HepG2 (cell line): ENCODE measurements around the gene LASP1. TPM values are rescaled to one million over a fixed set of nuclear protein-coding genes. Genes with fewer than 3 reads are reported as not detected.

Experiments
- AHR ChIP-seq: IDR thresholded peaks from 2 replicates; pipeline ENCODE4 v1.6.1; 2018; ENCODE audit warnings: missing genetic modification reagents, missing compliant biosample characterization
- ATM ChIP-seq: fragments of 450-650 bp; IDR thresholded peaks from 2 replicates; pipeline ENCODE4 v1.7.1; 2017; ENCODE audit warnings: mild to moderate bottlenecking, borderline replicate concordance
- BRCA1 ChIP-seq: sonication (generic); formaldehyde crosslinking; IDR thresholded peaks from 2 replicates; pipeline ENCODE4 v1.4.0; 2020; ENCODE audit warnings: missing genetic modification reagents
- EED ChIP-seq: sonication (generic); formaldehyde crosslinking; IDR thresholded peaks from 2 replicates; pipeline ENCODE4 v1.5.0; 2020; ENCODE audit warnings: mild to moderate bottlenecking, missing genetic modification reagents
- FOXK2 ChIP-seq: fragments of 450-650 bp; IDR thresholded peaks from 2 replicates; pipeline ENCODE4 v1.6.1; 2016
- HDAC1 ChIP-seq: sonication (generic); formaldehyde crosslinking; IDR thresholded peaks from 2 replicates; pipeline ENCODE4 v1.5.1; 2020; ENCODE audit warnings: mild to moderate bottlenecking, missing genetic modification reagents
- SATB2 ChIP-seq: sonication (generic); formaldehyde crosslinking; IDR thresholded peaks from 2 replicates; pipeline ENCODE4 v1.5.0; 2020; ENCODE audit warnings: missing genetic modification reagents
- SP140L ChIP-seq: sonication (generic); formaldehyde crosslinking; IDR thresholded peaks from 2 replicates; pipeline ENCODE4 v1.4.0; 2020; ENCODE audit warnings: missing genetic modification reagents, borderline replicate concordance
- U2AF1 ChIP-seq: fragments of 200-400 bp; formaldehyde crosslinking; optimal IDR thresholded peaks from 2 replicates; pipeline ENCODE3; 2017; ENCODE audit warnings: mild to moderate bottlenecking, low read depth, low read length
- ZFY ChIP-seq: sonication (generic); formaldehyde crosslinking; IDR thresholded peaks from 2 replicates; pipeline ENCODE4 v1.4.0; 2020; ENCODE audit warnings: missing genetic modification reagents
- ZNF225 ChIP-seq: sonication (generic); formaldehyde crosslinking; IDR thresholded peaks from 2 replicates; pipeline ENCODE4 v1.4.0; 2020; ENCODE audit warnings: mild to moderate bottlenecking, missing genetic modification reagents
- polyA plus RNA-seq, 8 experiments: library from polyadenylated mRNA; depleted of rRNA in 3 of 8; stranded (reverse) in 7 of 8; unstranded in 1 of 8; fragments of >200 nt; fragmentation: Illumina TruSeq in 4 of 8; extraction: Trizol in 4 of 8; gene quantifications; 2 replicates each; pipeline versions ENCODE4 v1.2.1 to v1.2.3, GENCODE V29; 2011 to 2016; ENCODE audit warnings: low read depth in 4 of 8, missing spikeins in 1 of 8, mixed read lengths in 1 of 8; ENCODE audit not compliant: insufficient read depth in 1 of 8
- total RNA-seq, 5 experiments: library from RNA; depleted of rRNA; stranded (reverse); fragments of >200 nt; fragmentation: Illumina TruSeq; extraction: Trizol; gene quantifications; 2 replicates each; pipeline ENCODE4 v1.2.3, GENCODE V29; 2016; ENCODE audit warnings: low read depth in 1 of 5
- TF ChIP-seq, protein P1 (sequence below): sonication (generic); formaldehyde crosslinking; IDR thresholded peaks from 2 replicates; pipeline ENCODE4 v1.4.0; 2020; ENCODE audit warnings: missing genetic modification reagents, borderline replicate concordance
- TF ChIP-seq, protein P2 (sequence below): sonication (generic); formaldehyde crosslinking; IDR thresholded peaks from 2 replicates; pipeline ENCODE4 v1.8.1; 2023; ENCODE audit warnings: mild to moderate bottlenecking, missing genetic modification reagents
- TF ChIP-seq, protein P3 (sequence below): sonication (generic); formaldehyde crosslinking; IDR thresholded peaks from 2 replicates; pipeline ENCODE4 v1.5.0; 2020; ENCODE audit warnings: mild to moderate bottlenecking, missing genetic modification reagents
- TF ChIP-seq, protein P4 (sequence below): sonication (generic); formaldehyde crosslinking; IDR thresholded peaks from 2 replicates; pipeline ENCODE4 v1.4.0; 2020; ENCODE audit warnings: missing genetic modification reagents
- TF ChIP-seq, protein P5 (sequence below): sonication (generic); formaldehyde crosslinking; conservative IDR thresholded peaks from 2 replicates; pipeline ENCODE4 v1.4.0; 2020; ENCODE audit warnings: missing genetic modification reagents
- TF ChIP-seq, protein P6 (sequence below): sonication (generic); formaldehyde crosslinking; IDR thresholded peaks from 2 replicates; pipeline ENCODE4 v1.8.1; 2023; ENCODE audit warnings: mild to moderate bottlenecking, moderate library complexity, missing genetic modification reagents

Gene LASP1
- total and polyA plus RNA-seq, 2 of the 13 experiments (the other 11 are each of a cell fraction or from before 2014, with no cell fraction given) = 70.1 to 97.0 TPM

DNA sequence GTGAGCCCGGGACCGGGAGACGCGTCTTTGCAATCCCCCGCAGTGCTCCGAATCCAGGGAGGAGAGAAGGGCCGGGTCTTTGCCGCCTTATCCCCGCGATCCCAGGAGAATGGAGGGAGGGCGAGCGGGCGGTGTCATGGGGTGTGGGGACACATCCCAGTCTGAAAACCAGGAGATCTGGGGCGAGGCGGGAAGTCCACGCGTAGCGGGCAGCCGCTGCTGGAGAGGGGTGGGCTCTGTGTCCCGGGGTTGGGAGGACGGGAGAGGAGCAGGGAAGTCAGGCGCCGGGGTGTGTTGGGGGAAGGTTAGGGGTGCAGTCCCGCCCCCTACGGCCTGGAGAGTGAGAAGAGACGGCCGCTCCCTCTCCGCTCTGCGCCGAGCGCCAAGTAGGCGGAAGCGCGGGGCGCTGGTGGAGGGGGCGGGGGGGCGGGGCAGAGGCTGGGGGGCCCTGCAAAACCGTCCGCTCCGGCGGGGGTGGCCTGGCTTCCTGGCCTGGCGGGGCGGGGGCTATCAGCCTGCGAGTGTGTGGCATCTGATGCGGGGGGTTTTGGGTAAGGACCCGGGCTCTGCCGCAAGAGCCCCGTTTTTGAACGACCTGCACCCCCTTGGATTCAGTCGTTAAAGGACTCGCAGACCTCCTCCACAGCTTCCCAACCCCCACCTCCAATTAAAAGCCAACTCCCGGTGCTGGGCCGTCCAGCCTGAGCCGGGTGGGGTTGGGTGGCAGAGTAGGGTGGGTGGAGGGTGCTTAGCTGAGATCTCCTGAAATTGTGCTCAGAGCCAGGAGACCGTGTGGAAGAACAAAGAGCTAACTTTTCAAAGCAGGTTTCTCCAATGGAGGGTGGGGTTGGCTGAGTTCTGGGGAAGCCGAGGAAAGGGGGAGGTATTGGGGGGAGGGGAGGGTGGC is 654 bp downstream of the LASP1 start (continued):
- TF ChIP-seq, protein P1, sequence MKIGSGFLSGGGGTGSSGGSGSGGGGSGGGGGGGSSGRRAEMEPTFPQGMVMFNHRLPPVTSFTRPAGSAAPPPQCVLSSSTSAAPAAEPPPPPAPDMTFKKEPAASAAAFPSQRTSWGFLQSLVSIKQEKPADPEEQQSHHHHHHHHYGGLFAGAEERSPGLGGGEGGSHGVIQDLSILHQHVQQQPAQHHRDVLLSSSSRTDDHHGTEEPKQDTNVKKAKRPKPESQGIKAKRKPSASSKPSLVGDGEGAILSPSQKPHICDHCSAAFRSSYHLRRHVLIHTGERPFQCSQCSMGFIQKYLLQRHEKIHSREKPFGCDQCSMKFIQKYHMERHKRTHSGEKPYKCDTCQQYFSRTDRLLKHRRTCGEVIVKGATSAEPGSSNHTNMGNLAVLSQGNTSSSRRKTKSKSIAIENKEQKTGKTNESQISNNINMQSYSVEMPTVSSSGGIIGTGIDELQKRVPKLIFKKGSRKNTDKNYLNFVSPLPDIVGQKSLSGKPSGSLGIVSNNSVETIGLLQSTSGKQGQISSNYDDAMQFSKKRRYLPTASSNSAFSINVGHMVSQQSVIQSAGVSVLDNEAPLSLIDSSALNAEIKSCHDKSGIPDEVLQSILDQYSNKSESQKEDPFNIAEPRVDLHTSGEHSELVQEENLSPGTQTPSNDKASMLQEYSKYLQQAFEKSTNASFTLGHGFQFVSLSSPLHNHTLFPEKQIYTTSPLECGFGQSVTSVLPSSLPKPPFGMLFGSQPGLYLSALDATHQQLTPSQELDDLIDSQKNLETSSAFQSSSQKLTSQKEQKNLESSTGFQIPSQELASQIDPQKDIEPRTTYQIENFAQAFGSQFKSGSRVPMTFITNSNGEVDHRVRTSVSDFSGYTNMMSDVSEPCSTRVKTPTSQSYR (CRISPR knock-in tag) = no peak
- TF ChIP-seq SATB2 (CRISPR knock-in tag) = no peak
- TF ChIP-seq, protein P2, sequence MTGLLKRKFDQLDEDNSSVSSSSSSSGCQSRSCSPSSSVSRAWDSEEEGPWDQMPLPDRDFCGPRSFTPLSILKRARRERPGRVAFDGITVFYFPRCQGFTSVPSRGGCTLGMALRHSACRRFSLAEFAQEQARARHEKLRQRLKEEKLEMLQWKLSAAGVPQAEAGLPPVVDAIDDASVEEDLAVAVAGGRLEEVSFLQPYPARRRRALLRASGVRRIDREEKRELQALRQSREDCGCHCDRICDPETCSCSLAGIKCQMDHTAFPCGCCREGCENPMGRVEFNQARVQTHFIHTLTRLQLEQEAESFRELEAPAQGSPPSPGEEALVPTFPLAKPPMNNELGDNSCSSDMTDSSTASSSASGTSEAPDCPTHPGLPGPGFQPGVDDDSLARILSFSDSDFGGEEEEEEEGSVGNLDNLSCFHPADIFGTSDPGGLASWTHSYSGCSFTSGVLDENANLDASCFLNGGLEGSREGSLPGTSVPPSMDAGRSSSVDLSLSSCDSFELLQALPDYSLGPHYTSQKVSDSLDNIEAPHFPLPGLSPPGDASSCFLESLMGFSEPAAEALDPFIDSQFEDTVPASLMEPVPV (CRISPR knock-in tag) = no peak; the same call in 1 of the 2 replicates
- TF ChIP-seq ZNF225 (CRISPR knock-in tag) = no peak; the same call in 1 of the 2 replicates
- TF ChIP-seq HDAC1 (CRISPR knock-in tag) = peak; percentile 52
- no peak for TF ChIP-seq FOXK2
- TF ChIP-seq, protein P3, sequence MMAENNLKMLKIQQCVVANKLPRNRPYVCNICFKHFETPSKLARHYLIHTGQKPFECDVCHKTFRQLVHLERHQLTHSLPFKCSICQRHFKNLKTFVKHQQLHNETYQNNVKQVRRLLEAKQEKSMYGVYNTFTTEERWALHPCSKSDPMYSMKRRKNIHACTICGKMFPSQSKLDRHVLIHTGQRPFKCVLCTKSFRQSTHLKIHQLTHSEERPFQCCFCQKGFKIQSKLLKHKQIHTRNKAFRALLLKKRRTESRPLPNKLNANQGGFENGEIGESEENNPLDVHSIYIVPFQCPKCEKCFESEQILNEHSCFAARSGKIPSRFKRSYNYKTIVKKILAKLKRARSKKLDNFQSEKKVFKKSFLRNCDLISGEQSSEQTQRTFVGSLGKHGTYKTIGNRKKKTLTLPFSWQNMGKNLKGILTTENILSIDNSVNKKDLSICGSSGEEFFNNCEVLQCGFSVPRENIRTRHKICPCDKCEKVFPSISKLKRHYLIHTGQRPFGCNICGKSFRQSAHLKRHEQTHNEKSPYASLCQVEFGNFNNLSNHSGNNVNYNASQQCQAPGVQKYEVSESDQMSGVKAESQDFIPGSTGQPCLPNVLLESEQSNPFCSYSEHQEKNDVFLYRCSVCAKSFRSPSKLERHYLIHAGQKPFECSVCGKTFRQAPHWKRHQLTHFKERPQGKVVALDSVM (CRISPR knock-in tag) = peak; percentile 37; the same call in 1 of the 2 replicates
- TF ChIP-seq, protein P4, sequence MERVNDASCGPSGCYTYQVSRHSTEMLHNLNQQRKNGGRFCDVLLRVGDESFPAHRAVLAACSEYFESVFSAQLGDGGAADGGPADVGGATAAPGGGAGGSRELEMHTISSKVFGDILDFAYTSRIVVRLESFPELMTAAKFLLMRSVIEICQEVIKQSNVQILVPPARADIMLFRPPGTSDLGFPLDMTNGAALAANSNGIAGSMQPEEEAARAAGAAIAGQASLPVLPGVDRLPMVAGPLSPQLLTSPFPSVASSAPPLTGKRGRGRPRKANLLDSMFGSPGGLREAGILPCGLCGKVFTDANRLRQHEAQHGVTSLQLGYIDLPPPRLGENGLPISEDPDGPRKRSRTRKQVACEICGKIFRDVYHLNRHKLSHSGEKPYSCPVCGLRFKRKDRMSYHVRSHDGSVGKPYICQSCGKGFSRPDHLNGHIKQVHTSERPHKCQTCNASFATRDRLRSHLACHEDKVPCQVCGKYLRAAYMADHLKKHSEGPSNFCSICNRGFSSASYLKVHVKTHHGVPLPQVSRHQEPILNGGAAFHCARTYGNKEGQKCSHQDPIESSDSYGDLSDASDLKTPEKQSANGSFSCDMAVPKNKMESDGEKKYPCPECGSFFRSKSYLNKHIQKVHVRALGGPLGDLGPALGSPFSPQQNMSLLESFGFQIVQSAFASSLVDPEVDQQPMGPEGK (CRISPR knock-in tag) = peak; percentile 80; the same call in 1 of the 2 replicates
- TF ChIP-seq U2AF1 = no peak
- TF ChIP-seq EED (CRISPR knock-in tag) = 0 out of 2 replicates have a peak, but pooled peaks have one; percentile 37
- no peak for TF ChIP-seq ATM
- no peak for TF ChIP-seq SP140L (CRISPR knock-in tag)
- no peak for TF ChIP-seq BRCA1 (CRISPR knock-in tag)
- TF ChIP-seq, protein P5, sequence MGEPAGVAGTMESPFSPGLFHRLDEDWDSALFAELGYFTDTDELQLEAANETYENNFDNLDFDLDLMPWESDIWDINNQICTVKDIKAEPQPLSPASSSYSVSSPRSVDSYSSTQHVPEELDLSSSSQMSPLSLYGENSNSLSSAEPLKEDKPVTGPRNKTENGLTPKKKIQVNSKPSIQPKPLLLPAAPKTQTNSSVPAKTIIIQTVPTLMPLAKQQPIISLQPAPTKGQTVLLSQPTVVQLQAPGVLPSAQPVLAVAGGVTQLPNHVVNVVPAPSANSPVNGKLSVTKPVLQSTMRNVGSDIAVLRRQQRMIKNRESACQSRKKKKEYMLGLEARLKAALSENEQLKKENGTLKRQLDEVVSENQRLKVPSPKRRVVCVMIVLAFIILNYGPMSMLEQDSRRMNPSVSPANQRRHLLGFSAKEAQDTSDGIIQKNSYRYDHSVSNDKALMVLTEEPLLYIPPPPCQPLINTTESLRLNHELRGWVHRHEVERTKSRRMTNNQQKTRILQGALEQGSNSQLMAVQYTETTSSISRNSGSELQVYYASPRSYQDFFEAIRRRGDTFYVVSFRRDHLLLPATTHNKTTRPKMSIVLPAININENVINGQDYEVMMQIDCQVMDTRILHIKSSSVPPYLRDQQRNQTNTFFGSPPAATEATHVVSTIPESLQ = no peak
- TF ChIP-seq, protein P6, sequence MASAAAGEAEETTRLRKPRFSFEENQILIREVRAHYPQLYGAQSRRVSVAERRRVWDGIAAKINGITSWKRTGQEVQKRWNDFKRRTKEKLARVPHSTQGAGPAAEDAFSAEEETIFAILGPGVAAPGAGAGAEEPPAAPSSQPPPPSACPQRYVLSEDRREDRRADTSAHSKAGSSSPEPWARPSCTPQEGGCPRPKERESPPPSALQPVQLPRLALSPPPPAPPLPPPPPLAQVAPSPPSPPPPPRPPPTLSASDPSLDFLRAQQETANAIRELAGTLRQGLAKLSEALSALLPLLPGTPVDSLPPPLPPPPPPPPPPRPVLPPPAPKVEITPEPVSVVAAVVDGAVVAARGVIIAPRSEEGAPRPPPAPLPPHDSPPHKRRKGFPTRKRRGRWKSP (CRISPR knock-in tag) = no peak; the same call in 1 of the 2 replicates
- no peak for TF ChIP-seq ZFY
- TF ChIP-seq AHR (CRISPR knock-in tag) = no peak
